PC-3 (cell line): Measurements from ENCODE around the gene PPP6R1.
A peak's percentile ranks its signal among the peaks of the same experiment; 100 is the strongest.

Experiments used
- CTCF ChIP-seq: fragments of 300-600 bp; sonication (generic); conservative IDR thresholded peaks from 2 replicates; pipeline ENCODE4 v1.5.1; 2017; ENCODE audit warnings: antibody characterized with exemption, low read depth, mild to moderate bottlenecking, low read length
- EZH2 ChIP-seq: fragments of 300-600 bp; sonication (generic); IDR thresholded peaks from one replicate; pipeline ENCODE4 v1.6.1; 2017; ENCODE audit warnings: antibody characterized with exemption, mild to moderate bottlenecking, low read length; ENCODE audit not compliant: unreplicated experiment
- EZH2phosphoT487 ChIP-seq: fragments of 300-600 bp; sonication (generic); IDR thresholded peaks from 2 replicates; pipeline ENCODE4 v1.6.1; 2018; ENCODE audit warnings: mild to moderate bottlenecking, antibody characterized with exemption, low read length, borderline replicate concordance

DNA sequence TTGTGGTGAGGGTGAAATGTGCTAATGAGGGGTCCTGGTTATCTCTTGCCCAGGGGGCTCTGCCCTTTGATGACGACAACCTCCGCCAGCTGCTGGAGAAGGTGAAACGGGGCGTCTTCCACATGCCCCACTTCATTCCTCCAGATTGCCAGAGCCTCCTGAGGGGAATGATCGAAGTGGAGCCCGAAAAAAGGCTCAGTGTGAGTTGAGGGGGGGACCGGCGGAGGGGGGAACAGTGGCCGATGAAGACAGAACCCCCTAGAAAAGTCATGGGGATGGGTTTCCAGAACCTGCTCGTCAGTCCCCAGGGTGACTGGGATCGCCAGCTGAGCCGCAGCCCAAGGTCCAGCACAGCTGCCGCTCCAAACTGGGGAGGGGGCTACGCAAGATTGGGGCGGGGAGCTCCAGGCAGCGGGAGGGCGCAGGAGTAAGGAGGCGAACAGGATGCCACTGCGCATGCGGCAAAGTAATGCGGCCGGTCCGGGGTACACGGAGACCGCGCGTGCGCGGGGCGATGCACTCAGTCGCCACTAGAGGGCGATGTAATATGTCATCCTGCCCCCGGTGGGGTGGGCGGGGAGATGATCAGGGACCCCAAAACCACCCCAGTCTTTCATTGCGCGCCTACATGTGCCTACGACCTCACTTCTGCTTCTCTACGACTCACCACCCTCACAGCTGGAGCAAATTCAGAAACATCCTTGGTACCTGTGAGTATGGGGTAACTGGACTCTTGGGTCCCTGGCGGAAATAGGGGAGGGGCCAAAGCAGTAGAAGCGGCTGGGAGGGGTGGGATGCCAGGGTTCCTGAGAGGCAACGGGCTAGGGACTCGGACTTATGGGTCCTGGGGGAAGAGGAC lies 42.9 kb upstream of the PPP6R1 start:
- TF ChIP-seq CTCF (peak; percentile 97), EZH2phosphoT487 (no peak), EZH2 (no peak)
